CD4-positive, alpha-beta T cell (primary cell): ENCODE results near the gene SLC16A9. TPM values are rescaled to one million over a fixed set of nuclear protein-coding genes. Genes with fewer than 3 reads are reported as not detected.

Experiments used
- ATAC-seq: fragments of 200-7000 bp; cut with Tn5 transposase; one replicate; pipeline ENCODE4 v1.10.0; 2022; ENCODE audit warnings: mild to moderate bottlenecking; ENCODE audit not compliant: poor library complexity
- CTCF ChIA-PET: fragments of 350-600 bp; sonication (Branson Sonifier 250); formaldehyde crosslinking; loops from one replicate; lab custom pipeline; 2021; ENCODE audit warnings: antibody characterized with exemption, inconsistent platforms; lab: Charles Lee
- POLR2A ChIA-PET: fragments of 350-600 bp; sonication (Branson Sonifier 250); formaldehyde crosslinking; loops from one replicate; lab custom pipeline; 2021; ENCODE audit warnings: antibody characterized with exemption, inconsistent platforms; lab: Charles Lee
- DNase-seq, 14 experiments: peaks; one replicate each; pipeline ENCODE4 v3.0.0-alpha.2; 2013 to 2020; ENCODE audit warnings: mixed read lengths in 2 of 14
- H3K27ac ChIP-seq, 2 donors: one replicate each; pipeline versions ENCODE4 v1.5.1 to v1.7.0; 2013; ENCODE audit warnings: low read length in 2 of 2, low read depth in 1 of 2, mild to moderate bottlenecking in 1 of 2
- H3K27me3 ChIP-seq, 2 experiments: 1 replicate in 1 of 2; 2 replicates in 1 of 2; pipeline versions ENCODE4 v1.6.1 to v1.7.0; 2013; ENCODE audit warnings: low read length in 2 of 2, control low read depth in 1 of 2, mild to moderate bottlenecking in 1 of 2, moderate library complexity in 1 of 2; ENCODE audit not compliant: insufficient read depth in 2 of 2, control insufficient read depth in 1 of 2
- H3K36me3 ChIP-seq: one replicate; pipeline ENCODE4 v1.6.1; 2013; ENCODE audit warnings: low read length, control low read depth; ENCODE audit not compliant: insufficient read depth
- H3K4me1 ChIP-seq: one replicate; pipeline ENCODE4 v1.6.1; 2013; ENCODE audit warnings: low read length, control low read depth; ENCODE audit not compliant: insufficient read depth
- H3K4me3 ChIP-seq: one replicate; pipeline ENCODE4 v1.5.1; 2013; ENCODE audit warnings: mild to moderate bottlenecking, low read length, moderate library complexity
- H3K9me3 ChIP-seq, 2 experiments: 1 replicate in 1 of 2; 2 replicates in 1 of 2; pipeline versions ENCODE4 v1.6.1 to v1.7.0; 2013; ENCODE audit warnings: low read length in 2 of 2, mild to moderate bottlenecking in 2 of 2, control low read depth in 1 of 2, moderate library complexity in 1 of 2; ENCODE audit not compliant: control insufficient read depth in 1 of 2, insufficient read depth in 1 of 2
- H3K27ac Mint-ChIP-seq: one replicate; pipeline ENCODE4 v1.8.0; 2020; ENCODE audit warnings: mixed read lengths
- H3K27me3 Mint-ChIP-seq: one replicate; pipeline ENCODE4 v1.8.0; 2021; ENCODE audit warnings: mixed read lengths
- H3K36me3 Mint-ChIP-seq: one replicate; pipeline ENCODE4 v1.8.0; 2021; ENCODE audit warnings: low read depth, mixed read lengths
- H3K4me1 Mint-ChIP-seq: one replicate; pipeline ENCODE4 v1.8.0; 2021; ENCODE audit warnings: low read depth, mixed read lengths
- H3K4me3 Mint-ChIP-seq: one replicate; pipeline ENCODE4 v1.8.0; 2020; ENCODE audit warnings: mild to moderate bottlenecking, mixed read lengths
- H3K9me3 Mint-ChIP-seq: one replicate; pipeline ENCODE4 v1.8.0; 2020; ENCODE audit warnings: mixed read lengths
- CTCF ChIP-seq: fragments of 200-600 bp; IDR thresholded peaks from one replicate; pipeline ENCODE4 v1.8.0; 2022; ENCODE audit warnings: antibody characterized with exemption, mild to moderate bottlenecking
- intact Hi-C, 2 experiments: fragments of 100-400 bp; cut with DNase I in 1 of 2; cut with micrococcal nuclease in 1 of 2; formaldehyde crosslinking; loops; one replicate each; pipeline versions ENCODE4 v1.15.1 to v1.9.0; 2023 to 2025; cut with DNase I, micrococcal nuclease
- total RNA-seq, 174 experiments: library from RNA in 2 of 174; stranded (reverse) in 2 of 174; gene quantifications; one replicate each; pipeline ENCODE4 v1.2.3 and lab custom pipeline; 2021 to 2026

The SLC16A9 gene
- total RNA-seq, 2 experiments from 2014 or later: not detected

GRCh38 chr10:59692113-59692512 lies 17.5 kb downstream of the SLC16A9 start:
- no peaks in the 10 kb centered on the region for H3K27me3 ChIP-seq
- TF ChIP-seq CTCF: no peak
- H3K4me1 ChIP-seq: no peaks in the 10 kb centered on the region
- Mint-ChIP-seq H3K27ac (no peak overlapping the region), H3K4me1 (no peaks in the 10 kb centered on the region), H3K9me3 (no peaks in the 10 kb centered on the region), H3K4me3 (no peak overlapping the region), H3K27me3 (peaks cover 14% of the 10 kb centered on the region), H3K36me3 (no peaks in the 10 kb centered on the region)
- no peaks in the 10 kb centered on the region for H3K36me3 ChIP-seq
- no peak overlapping the region for H3K27ac ChIP-seq
- CTCF ChIA-PET: no interaction called here
- H3K9me3 ChIP-seq: peaks cover 0 to 4% of the 10 kb centered on the region in 2 experiments
- POLR2A ChIA-PET: no interaction called here
- DNase-seq (no peak), ATAC-seq (no peak)
- no peak overlapping the region for H3K4me3 ChIP-seq
- intact Hi-C loops: no loop called here

GRCh38 chr10:59688921-59689351 lies 20.7 kb downstream of the SLC16A9 start:
- Histone ChIP-seq H3K27me3 (no peaks in the 10 kb centered on the region), H3K27ac (no peak overlapping the region), H3K4me1 (no peaks in the 10 kb centered on the region), H3K9me3 (no peaks in the 10 kb centered on the region), H3K36me3 (no peaks in the 10 kb centered on the region), H3K4me3 (no peak overlapping the region)
- no peak overlapping the region for H3K27ac Mint-ChIP-seq
- ATAC-seq: no peak
- no peak for DNase-seq
- ChIA-PET CTCF (no interaction called here), POLR2A (no interaction called here)
- intact Hi-C loops: no loop called here
- no peak for TF ChIP-seq CTCF
- H3K4me1 Mint-ChIP-seq: no peaks in the 10 kb centered on the region
- no peaks in the 10 kb centered on the region for H3K9me3 Mint-ChIP-seq
- H3K36me3 Mint-ChIP-seq: no peaks in the 10 kb centered on the region
- no peak overlapping the region for H3K4me3 Mint-ChIP-seq
- peaks cover 14% of the 10 kb centered on the region for H3K27me3 Mint-ChIP-seq

GRCh38 chr10:59687657-59688056 lies 22.0 kb downstream of the SLC16A9 start:
- Mint-ChIP-seq H3K27me3 (peaks cover 14% of the 10 kb centered on the region), H3K4me3 (no peak overlapping the region), H3K4me1 (no peaks in the 10 kb centered on the region), H3K9me3 (no peaks in the 10 kb centered on the region), H3K36me3 (no peaks in the 10 kb centered on the region), H3K27ac (no peak overlapping the region)
- no peaks in the 10 kb centered on the region for H3K9me3 ChIP-seq
- ChIA-PET POLR2A (no interaction called here), CTCF (interaction anchor here (0.6 kb wide), 1 partner anchor 468 kb away, joined by 3 read pairs; no protein-coding TSS in a partner anchor)
- no peaks in the 10 kb centered on the region for H3K27me3 ChIP-seq
- no peaks in the 10 kb centered on the region for H3K4me1 ChIP-seq
- no peak for ATAC-seq
- intact Hi-C loops: no loop called here
- no peak overlapping the region for H3K4me3 ChIP-seq
- no peak overlapping the region for H3K27ac ChIP-seq
- H3K36me3 ChIP-seq: no peaks in the 10 kb centered on the region
- no peak for TF ChIP-seq CTCF
- no peak for DNase-seq
